Measurements from ENCODE around the gene HAUS8. TPM values are rescaled to one million over a fixed set of nuclear protein-coding genes. Genes with fewer than 3 reads are reported as not detected.

The HAUS8 gene
- total and polyA plus RNA-seq, 10 of the 15 experiments (the other 5 are each of a cell fraction or from before 2014, with no cell fraction given), result 22.7 to 43.9 (median 34.4) TPM

GRCh38 chr19:17081672-17082630 lies 6.7 kb upstream of the HAUS8 start (continued):
- TF ChIP-seq, protein P1, sequence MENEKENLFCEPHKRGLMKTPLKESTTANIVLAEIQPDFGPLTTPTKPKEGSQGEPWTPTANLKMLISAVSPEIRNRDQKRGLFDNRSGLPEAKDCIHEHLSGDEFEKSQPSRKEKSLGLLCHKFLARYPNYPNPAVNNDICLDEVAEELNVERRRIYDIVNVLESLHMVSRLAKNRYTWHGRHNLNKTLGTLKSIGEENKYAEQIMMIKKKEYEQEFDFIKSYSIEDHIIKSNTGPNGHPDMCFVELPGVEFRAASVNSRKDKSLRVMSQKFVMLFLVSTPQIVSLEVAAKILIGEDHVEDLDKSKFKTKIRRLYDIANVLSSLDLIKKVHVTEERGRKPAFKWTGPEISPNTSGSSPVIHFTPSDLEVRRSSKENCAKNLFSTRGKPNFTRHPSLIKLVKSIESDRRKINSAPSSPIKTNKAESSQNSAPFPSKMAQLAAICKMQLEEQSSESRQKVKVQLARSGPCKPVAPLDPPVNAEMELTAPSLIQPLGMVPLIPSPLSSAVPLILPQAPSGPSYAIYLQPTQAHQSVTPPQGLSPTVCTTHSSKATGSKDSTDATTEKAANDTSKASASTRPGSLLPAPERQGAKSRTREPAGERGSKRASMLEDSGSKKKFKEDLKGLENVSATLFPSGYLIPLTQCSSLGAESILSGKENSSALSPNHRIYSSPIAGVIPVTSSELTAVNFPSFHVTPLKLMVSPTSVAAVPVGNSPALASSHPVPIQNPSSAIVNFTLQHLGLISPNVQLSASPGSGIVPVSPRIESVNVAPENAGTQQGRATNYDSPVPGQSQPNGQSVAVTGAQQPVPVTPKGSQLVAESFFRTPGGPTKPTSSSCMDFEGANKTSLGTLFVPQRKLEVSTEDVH (IDR thresholded peaks at IDR 0.05; ENCODE audit: low read depth, partially characterized antibody), result no peak

DNA sequence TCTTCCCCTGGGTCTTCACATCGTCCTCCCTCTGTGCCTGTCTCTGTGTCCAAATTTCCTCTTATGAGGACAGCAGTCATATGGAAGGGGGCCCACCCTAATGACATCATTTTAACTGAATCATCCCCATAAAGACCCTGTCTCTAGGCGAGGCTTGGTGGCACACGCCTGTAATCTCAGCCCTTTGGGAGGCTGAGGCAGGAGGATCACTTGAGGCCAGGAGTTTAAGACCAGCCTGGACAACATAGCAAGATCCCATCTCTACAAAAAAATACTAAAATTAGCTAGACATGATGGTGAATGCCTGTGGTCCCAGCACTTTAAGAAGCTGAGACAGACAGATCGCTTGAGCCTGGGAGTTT lies 5.2 kb upstream of the HAUS8 start:
- no peak for DNase-seq (ENCODE audit: low read depth, low spot score)
- H3K79me2 ChIP-seq (ENCODE audit: control insufficient read depth, insufficient read depth, low read length), result peaks cover 97% of the 10 kb centered on the region
- intact Hi-C loops (cut with micrococcal nuclease; ENCODE audit: unreplicated experiment), result loop anchor here (1.0 to 2.0 kb wide), 2 partner anchors 24 to 46 kb away; no protein-coding TSS in a partner anchor
- TF ChIP-seq ZBTB40 (IDR thresholded peaks at IDR 0.05; ENCODE audit: borderline replicate concordance), result 0 out of 2 replicates have a peak, but pooled peaks have one; percentile 17
- peak; percentile 71 for TF ChIP-seq ATF7 (IDR thresholded peaks at IDR 0.05; ENCODE audit: low read depth)
- no peak for TF ChIP-seq SP1 (IDR thresholded peaks at IDR 0.05; ENCODE audit: low read depth, low read length)
- peaks cover 2 to 4% of the 10 kb centered on the region in 2 experiments; a peak in 2 of 4 replicates for H3K36me3 ChIP-seq (ENCODE audit: control insufficient read depth in 2 of 2, insufficient read depth in 2 of 2, low read length in 1 of 2)
- peak overlapping the region; percentile 87 for H3K27ac ChIP-seq (ENCODE audit: control insufficient read depth, insufficient read depth)
- in situ Hi-C loops (cut with MboI), result no loop called here
- RAD21 ChIA-PET (ENCODE audit: unreplicated experiment), result interaction anchor here (0.8 to 7.7 kb wide), 4 partner anchors 29 to 104 kb away, joined by 3 to 91 read pairs (median 5); no protein-coding TSS in a partner anchor
- SMC1A ChIA-PET (ENCODE audit: uncharacterized antibody, unreplicated experiment), result interaction anchor here (0.7 to 11.7 kb wide), 10 partner anchors 10 to 163 kb away, joined by 3 to 88 read pairs (median 4); partner anchors contain the start of gene USE1
- no peaks in the 10 kb centered on the region for H3K27me3 ChIP-seq (replicated peaks in 1 of 2; ENCODE audit: control insufficient read depth in 2 of 2, insufficient read depth in 2 of 2, low read length in 1 of 2)
- peak overlapping the region; percentile 82 for H3K4me2 ChIP-seq (ENCODE audit: control insufficient read depth, insufficient read depth)
- H2AFZ ChIP-seq (ENCODE audit: control insufficient read depth, low read depth, low read length), result no peak overlapping the region
- no TSS peak for BruUV-seq (replicated peaks)
- peaks cover 32% of the 10 kb centered on the region for H3K4me1 ChIP-seq (ENCODE audit: control insufficient read depth, insufficient read depth, low read length)
- H4K20me1 ChIP-seq (ENCODE audit: control insufficient read depth, insufficient read depth), result peaks cover 14% of the 10 kb centered on the region
- CTCF ChIA-PET, result interaction anchor here (0.6 to 4.3 kb wide), 10 partner anchors 10 to 240 kb away, joined by 3 to 30 read pairs (median 4); partner anchors contain the start of genes ANKLE1 and USE1
- peak overlapping the region; percentile 93; the same call in 1 of the 2 replicates for H3K4me3 ChIP-seq
- 38% methylated on average over 4 of the region's 4 CpGs for WGBS (ENCODE audit: insufficient coverage, insufficient replicate concordance, low lambda C conversion rate, missing lambda C conversion rate)
- H3K9ac ChIP-seq (ENCODE audit: control insufficient read depth, insufficient read depth, low read length), result peak overlapping the region; percentile 79
- POLR2A ChIA-PET, result interaction anchor here (0.8 to 8.5 kb wide), 6 partner anchors 25 to 187 kb away, joined by 3 to 111 read pairs (median 4); partner anchors contain the start of gene BABAM1
- no peak for FAIRE-seq
- no peak for ATAC-seq
- no peaks in the 10 kb centered on the region for H3K9me3 ChIP-seq (replicated peaks; ENCODE audit: control insufficient read depth, insufficient read depth, low read length)
